C4-2B (cell line): Measurements from ENCODE around the gene ARHGAP8.

ENCODE experiments used
- ZFX ChIP-seq: fragments of 450-650 bp; IDR thresholded peaks from 2 replicates; pipeline ENCODE4 v1.6.1; 2017
- TF ChIP-seq, protein P1 (sequence below): fragments of 450-650 bp; conservative IDR thresholded peaks from 2 replicates; pipeline ENCODE4 v1.5.1; 2017; ENCODE audit warnings: mild to moderate bottlenecking

DNA sequence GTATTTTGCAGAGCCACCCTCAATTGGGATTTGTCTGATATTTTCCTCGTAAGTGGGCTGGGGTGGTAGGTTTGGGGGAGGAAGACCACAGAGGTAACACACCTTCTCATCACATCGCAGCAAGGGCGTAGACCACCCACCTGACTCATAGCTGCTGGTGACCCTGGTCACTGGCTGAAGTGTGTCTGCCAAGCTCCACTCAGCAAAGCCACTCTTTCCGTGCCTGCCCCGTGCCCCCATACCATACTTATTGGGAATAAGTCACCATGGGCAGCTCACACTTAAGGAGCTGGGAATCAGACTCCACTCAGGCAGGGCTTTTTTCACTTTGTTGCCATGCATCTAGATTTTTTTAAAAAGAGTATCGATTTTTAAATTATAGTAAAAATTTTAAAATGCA, 145.9 kb downstream of the ARHGAP8 start:
- TF ChIP-seq, protein P1, sequence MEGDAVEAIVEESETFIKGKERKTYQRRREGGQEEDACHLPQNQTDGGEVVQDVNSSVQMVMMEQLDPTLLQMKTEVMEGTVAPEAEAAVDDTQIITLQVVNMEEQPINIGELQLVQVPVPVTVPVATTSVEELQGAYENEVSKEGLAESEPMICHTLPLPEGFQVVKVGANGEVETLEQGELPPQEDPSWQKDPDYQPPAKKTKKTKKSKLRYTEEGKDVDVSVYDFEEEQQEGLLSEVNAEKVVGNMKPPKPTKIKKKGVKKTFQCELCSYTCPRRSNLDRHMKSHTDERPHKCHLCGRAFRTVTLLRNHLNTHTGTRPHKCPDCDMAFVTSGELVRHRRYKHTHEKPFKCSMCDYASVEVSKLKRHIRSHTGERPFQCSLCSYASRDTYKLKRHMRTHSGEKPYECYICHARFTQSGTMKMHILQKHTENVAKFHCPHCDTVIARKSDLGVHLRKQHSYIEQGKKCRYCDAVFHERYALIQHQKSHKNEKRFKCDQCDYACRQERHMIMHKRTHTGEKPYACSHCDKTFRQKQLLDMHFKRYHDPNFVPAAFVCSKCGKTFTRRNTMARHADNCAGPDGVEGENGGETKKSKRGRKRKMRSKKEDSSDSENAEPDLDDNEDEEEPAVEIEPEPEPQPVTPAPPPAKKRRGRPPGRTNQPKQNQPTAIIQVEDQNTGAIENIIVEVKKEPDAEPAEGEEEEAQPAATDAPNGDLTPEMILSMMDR = no peak
- TF ChIP-seq ZFX = no peak
